GM18873 (cell line): ENCODE results near the gene MAGI1.
"Not testable (repeated sequence)": the region's sequence is repeated elsewhere in the genome, so short reads cannot be mapped to it uniquely, and the experiment has no call there.

Experiments
- ATAC-seq: cut with Tn5 transposase; IDR thresholded peaks from one replicate; pipeline ENCODE4 v1.9.1; 2021; ENCODE audit warnings: mild to moderate bottlenecking, moderate library complexity, moderate number of reproducible peaks; ENCODE audit not compliant: unreplicated experiment, low FRiP score

MAGI1 gene

GRCh38 chr3:65560133-65560532 lies 478.6 kb downstream of the MAGI1 start:
- no peak for ATAC-seq

GRCh38 chr3:65559643-65560042 lies 479.1 kb downstream of the MAGI1 start:
- no peak for ATAC-seq

- no peak for ATAC-seq
Measured at GRCh38 chr3:65558826-65559225, 479.9 kb downstream of the MAGI1 start.

GRCh38 chr3:65557899-65558564 lies 480.7 kb downstream of the MAGI1 start:
- ATAC-seq = no peak

- ATAC-seq = no peak
Measured at GRCh38 chr3:65556934-65557577, 481.7 kb downstream of the MAGI1 start.

GRCh38 chr3:65552434-65552833 lies 486.3 kb downstream of the MAGI1 start:
- no peak for ATAC-seq

GRCh38 chr3:65551945-65552344 lies 486.8 kb downstream of the MAGI1 start:
- no peak for ATAC-seq

- no peak for ATAC-seq
Measured at GRCh38 chr3:65550137-65550536, 488.6 kb downstream of the MAGI1 start.

GRCh38 chr3:65549626-65549959 lies 489.1 kb downstream of the MAGI1 start:
- ATAC-seq = no peak

- ATAC-seq = no peak
Measured at GRCh38 chr3:65548848-65549625, 489.7 kb downstream of the MAGI1 start.

GRCh38 chr3:65545429-65545828 lies 493.3 kb downstream of the MAGI1 start:
- no peak for ATAC-seq

- not testable (repeated sequence) for ATAC-seq
Measured at GRCh38 chr3:65543391-65543790, 495.3 kb downstream of the MAGI1 start.

GRCh38 chr3:65540666-65541065 lies 498.1 kb downstream of the MAGI1 start:
- ATAC-seq = no peak

GRCh38 chr3:65539616-65540015 lies 499.1 kb downstream of the MAGI1 start:
- no peak for ATAC-seq

GRCh38 chr3:65538101-65538500 lies 500.6 kb downstream of the MAGI1 start:
- ATAC-seq = no peak

GRCh38 chr3:65537109-65537508 lies 501.6 kb downstream of the MAGI1 start:
- ATAC-seq = no peak

- ATAC-seq = no peak
Measured at GRCh38 chr3:65535260-65535659, 503.5 kb downstream of the MAGI1 start.

- ATAC-seq = no peak
Measured at GRCh38 chr3:65534805-65535204, 503.9 kb downstream of the MAGI1 start.

- no peak for ATAC-seq
Measured at GRCh38 chr3:65532749-65533148, 506.0 kb downstream of the MAGI1 start.

GRCh38 chr3:65532215-65532614 lies 506.5 kb downstream of the MAGI1 start:
- ATAC-seq = no peak

- ATAC-seq = no peak
Measured at GRCh38 chr3:65531499-65531898, 507.2 kb downstream of the MAGI1 start.

GRCh38 chr3:65526656-65527055 lies 512.1 kb downstream of the MAGI1 start:
- ATAC-seq = no peak
